ENCODE results near the gene PLK2. TPM values are rescaled to one million over a fixed set of nuclear protein-coding genes. Genes with fewer than 3 reads are reported as not detected.

The PLK2 gene
- polyA plus RNA-seq, 3 donors = 3.4 to 17.0 (median 4.5) TPM

DNA sequence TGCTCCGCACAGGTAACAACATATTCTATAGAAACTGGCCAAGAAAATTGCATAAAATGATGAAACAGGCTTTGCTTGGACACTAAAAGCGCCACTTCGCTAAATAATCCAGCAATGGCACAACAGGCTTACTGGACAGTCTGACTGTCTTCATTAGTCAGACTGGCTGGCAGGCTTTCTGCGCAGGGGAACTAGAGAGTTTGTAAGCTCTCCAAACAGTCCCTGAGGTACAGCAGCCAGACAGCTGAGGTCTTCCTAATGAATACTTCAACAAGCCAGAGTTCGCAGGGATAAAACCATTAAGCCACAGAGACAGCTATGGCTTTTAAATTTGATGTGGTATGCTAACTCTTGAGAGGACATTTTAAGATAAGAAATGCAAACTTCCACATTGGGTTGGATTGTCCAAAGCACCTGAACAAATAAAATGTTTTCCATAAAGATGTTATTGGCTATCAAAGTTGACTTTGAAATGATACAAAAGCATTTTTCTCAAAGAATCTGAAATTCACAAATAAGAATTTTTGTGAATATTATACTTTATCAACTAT lies 20.7 kb downstream of the PLK2 start:
- Histone ChIP-seq H3K9me3 (replicated peaks in 1 of 2; ENCODE audit: control insufficient read depth in 1 of 2, insufficient read depth in 1 of 2, low read length in 2 of 2) (no peaks in the 10 kb centered on the region), H3K9ac (ENCODE audit: insufficient read depth, low read length, poor library complexity, severe bottlenecking) (no peak overlapping the region), H3K4me2 (replicated peaks; ENCODE audit: extremely low read depth, low read length, poor library complexity, severe bottlenecking) (no peak overlapping the region), H3K4me1 (ENCODE audit: control insufficient read depth in 1 of 2, insufficient read depth in 2 of 2, low read length in 2 of 2) (no peaks in the 10 kb centered on the region), H3K79me2 (ENCODE audit: insufficient read depth, low read length) (no peaks in the 10 kb centered on the region), H2AFZ (ENCODE audit: insufficient read depth, low read depth, low read length, poor library complexity, severe bottlenecking) (no peak overlapping the region), H3K36me3 (replicated peaks in 1 of 2; ENCODE audit: control insufficient read depth in 1 of 2, insufficient read depth in 2 of 2, low read length in 2 of 2) (no peaks in the 10 kb centered on the region), H3K27ac (ENCODE audit: low read depth in 1 of 2, low read length in 2 of 2) (no peak overlapping the region), H4K20me1 (ENCODE audit: insufficient read depth, low read length) (no peaks in the 10 kb centered on the region), H3K27me3 (ENCODE audit: control insufficient read depth in 2 of 2, insufficient read depth in 2 of 2, low read length in 2 of 2) (no peaks in the 10 kb centered on the region), H3K4me3 (replicated peaks in 1 of 3; ENCODE audit: low read depth in 2 of 3, low read length in 3 of 3) (no peak overlapping the region)
- WGBS (ENCODE audit: insufficient coverage) = 100% methylated on average over 4 of the region's 5 CpGs
- Mint-ChIP-seq H3K27ac (no peak overlapping the region), H3K36me3 (no peaks in the 10 kb centered on the region), H3K4me1 (no peaks in the 10 kb centered on the region), H3K27me3 (ENCODE audit: low read depth in 3 of 3) (peaks cover 0 to 1% (median 0%) of the 10 kb centered on the region in 3 donors), H3K9me3 (peaks cover 0 to 8% (median 0%) of the 10 kb centered on the region in 7 donors), H3K4me3 (no peak overlapping the region)
- intact Hi-C loops (cut with micrococcal nuclease) = no loop called here
- TF ChIP-seq, protein P1, sequence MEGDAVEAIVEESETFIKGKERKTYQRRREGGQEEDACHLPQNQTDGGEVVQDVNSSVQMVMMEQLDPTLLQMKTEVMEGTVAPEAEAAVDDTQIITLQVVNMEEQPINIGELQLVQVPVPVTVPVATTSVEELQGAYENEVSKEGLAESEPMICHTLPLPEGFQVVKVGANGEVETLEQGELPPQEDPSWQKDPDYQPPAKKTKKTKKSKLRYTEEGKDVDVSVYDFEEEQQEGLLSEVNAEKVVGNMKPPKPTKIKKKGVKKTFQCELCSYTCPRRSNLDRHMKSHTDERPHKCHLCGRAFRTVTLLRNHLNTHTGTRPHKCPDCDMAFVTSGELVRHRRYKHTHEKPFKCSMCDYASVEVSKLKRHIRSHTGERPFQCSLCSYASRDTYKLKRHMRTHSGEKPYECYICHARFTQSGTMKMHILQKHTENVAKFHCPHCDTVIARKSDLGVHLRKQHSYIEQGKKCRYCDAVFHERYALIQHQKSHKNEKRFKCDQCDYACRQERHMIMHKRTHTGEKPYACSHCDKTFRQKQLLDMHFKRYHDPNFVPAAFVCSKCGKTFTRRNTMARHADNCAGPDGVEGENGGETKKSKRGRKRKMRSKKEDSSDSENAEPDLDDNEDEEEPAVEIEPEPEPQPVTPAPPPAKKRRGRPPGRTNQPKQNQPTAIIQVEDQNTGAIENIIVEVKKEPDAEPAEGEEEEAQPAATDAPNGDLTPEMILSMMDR (IDR thresholded peaks at IDR 0.05) = no peak
- no peak for DNase-seq

DNA sequence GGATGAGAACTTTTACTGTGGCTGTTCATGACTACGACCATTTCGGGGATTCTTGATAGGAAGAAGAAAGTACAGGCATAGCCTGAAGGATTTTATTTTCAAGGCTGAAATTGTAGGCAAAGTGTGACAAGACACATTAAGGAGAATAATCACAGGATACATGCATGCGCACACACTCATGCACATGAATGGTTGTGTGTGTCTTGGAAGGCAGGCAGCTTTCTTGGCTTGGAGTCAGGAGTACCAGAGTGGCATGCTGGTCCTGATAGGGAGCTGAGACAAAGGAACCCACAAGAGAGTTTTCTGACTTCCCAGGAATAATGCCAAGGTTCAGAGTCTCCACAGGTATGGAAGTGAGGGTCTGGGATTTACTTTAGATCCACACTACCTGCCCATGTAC lies 22.2 kb downstream of the PLK2 start:
- Histone ChIP-seq H3K4me3 (replicated peaks in 1 of 3; ENCODE audit: low read depth in 2 of 3, low read length in 3 of 3) (no peak overlapping the region), H3K9ac (ENCODE audit: insufficient read depth, low read length, poor library complexity, severe bottlenecking) (no peak overlapping the region), H3K27ac (ENCODE audit: low read depth in 1 of 2, low read length in 2 of 2) (no peak overlapping the region), H3K79me2 (ENCODE audit: insufficient read depth, low read length) (no peaks in the 10 kb centered on the region), H3K4me1 (ENCODE audit: control insufficient read depth in 1 of 2, insufficient read depth in 2 of 2, low read length in 2 of 2) (no peaks in the 10 kb centered on the region), H3K4me2 (replicated peaks; ENCODE audit: extremely low read depth, low read length, poor library complexity, severe bottlenecking) (no peak overlapping the region), H2AFZ (ENCODE audit: insufficient read depth, low read depth, low read length, poor library complexity, severe bottlenecking) (no peak overlapping the region), H3K36me3 (replicated peaks in 1 of 2; ENCODE audit: control insufficient read depth in 1 of 2, insufficient read depth in 2 of 2, low read length in 2 of 2) (no peaks in the 10 kb centered on the region), H4K20me1 (ENCODE audit: insufficient read depth, low read length) (no peaks in the 10 kb centered on the region), H3K9me3 (replicated peaks in 1 of 2; ENCODE audit: control insufficient read depth in 1 of 2, insufficient read depth in 1 of 2, low read length in 2 of 2) (no peaks in the 10 kb centered on the region), H3K27me3 (ENCODE audit: control insufficient read depth in 2 of 2, insufficient read depth in 2 of 2, low read length in 2 of 2) (no peaks in the 10 kb centered on the region)
- DNase-seq = no peak
- 95% methylated on average over 3 of the region's 3 CpGs for WGBS (ENCODE audit: insufficient coverage)
- intact Hi-C loops (cut with micrococcal nuclease) = no loop called here
- Mint-ChIP-seq H3K4me1 (no peaks in the 10 kb centered on the region), H3K27me3 (ENCODE audit: low read depth in 3 of 3) (peaks cover 0 to 1% (median 0%) of the 10 kb centered on the region in 3 donors), H3K9me3 (peaks cover 0 to 2% (median 0%) of the 10 kb centered on the region in 7 donors), H3K27ac (no peak overlapping the region), H3K36me3 (no peaks in the 10 kb centered on the region), H3K4me3 (no peak overlapping the region)
- TF ChIP-seq, protein P1 (IDR thresholded peaks at IDR 0.05) = no peak

Measured in CD14-positive monocyte (primary cell).